Mammary epithelial cell (primary cell): ENCODE results near the gene INTS11.

Source experiments
- CTCF ChIP-seq, 2 donors: IDR thresholded peaks in 1 of 2; conservative IDR thresholded peaks in 1 of 2; 2 replicates each; pipeline ENCODE4 v1.5.1; 2011 to 2012; ENCODE audit warnings: inconsistent platforms in 2 of 2, low read length in 2 of 2, mild to moderate bottlenecking in 2 of 2, control low read depth in 1 of 2, low read depth in 1 of 2; ENCODE audit not compliant: insufficient read depth in 1 of 2; ENCODE audit errors: extremely low read depth in 1 of 2
- EZH2 ChIP-seq: IDR thresholded peaks from 2 replicates; pipeline ENCODE4 v1.6.1; 2012; ENCODE audit warnings: low read length, inconsistent platforms, borderline replicate concordance

- TF ChIP-seq CTCF (conservative IDR thresholded peaks at IDR 0.05 in 1 of 2, IDR thresholded peaks at IDR 0.05 in 1 of 2; ENCODE audit: extremely low read depth in 1 of 2, insufficient read depth in 1 of 2, low read depth in 1 of 2, low read length in 2 of 2) (no peak), EZH2 (no peak)
These were observed 34.8 kb upstream of the INTS11 start for GRCh38 chr1:1359308-1359663.
